Stimulated activated CD4-positive, alpha-beta T cell treated with anti-CD3 and anti-CD28 coated beads, Interleukin-2, amount 100 ng/mL, for 48 hours (primary cell): ENCODE data around the gene HBA1.
"Not testable (repeated sequence)": the region's sequence is repeated elsewhere in the genome, so short reads cannot be mapped to it uniquely, and the experiment has no call there.

Source experiments
- DNase-seq, 2 donors: peaks; one replicate each; pipeline ENCODE4 v3.0.0-alpha.2; 2020

The HBA1 gene

DNA sequence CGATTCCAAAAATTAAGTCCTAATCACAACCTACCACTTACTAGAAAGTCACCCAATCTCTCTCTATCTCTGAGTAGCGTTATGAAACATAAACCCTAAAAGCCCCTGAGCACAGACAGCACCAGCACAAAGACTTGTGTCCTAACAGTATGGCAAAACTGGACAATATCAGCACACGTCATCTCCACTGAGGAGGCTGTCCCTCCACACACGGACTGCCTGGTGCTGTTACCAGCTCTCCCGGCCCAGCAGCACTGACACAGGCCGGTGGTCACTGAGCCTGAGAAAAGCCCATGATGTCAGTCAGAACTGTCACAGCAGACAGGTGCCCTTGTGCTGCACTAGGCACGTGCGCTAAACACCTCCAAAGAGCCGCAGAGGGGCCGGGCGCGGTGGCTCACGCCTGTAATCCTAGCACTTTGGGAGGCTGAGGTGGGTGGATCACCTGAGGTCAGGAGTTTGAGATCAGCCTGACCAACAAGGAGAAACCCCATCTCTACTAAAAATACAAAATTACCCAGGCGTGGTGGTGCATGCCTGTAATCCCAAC lies 35.2 kb downstream of the HBA1 start:
- not testable (repeated sequence) for DNase-seq

DNA sequence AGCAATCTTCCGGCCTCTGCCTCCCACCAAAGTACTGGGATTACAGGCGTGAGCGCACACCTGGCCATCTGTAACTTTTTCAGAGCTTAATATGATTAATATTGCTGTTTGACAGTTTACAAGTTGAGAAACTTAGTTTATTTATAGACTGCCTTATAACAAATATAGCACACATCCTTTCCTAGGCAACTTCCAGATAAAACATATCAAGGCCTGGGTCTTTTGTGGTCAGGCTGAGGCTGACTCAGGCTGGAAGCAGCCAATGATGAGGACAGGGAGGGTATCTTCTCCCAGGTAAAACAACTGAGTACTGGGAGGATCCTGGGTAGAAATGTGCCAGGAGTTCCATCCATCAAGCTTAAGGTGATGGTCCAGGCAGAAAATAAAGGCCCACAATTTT lies 36.5 kb downstream of the HBA1 start:
- DNase-seq = no peak

DNA sequence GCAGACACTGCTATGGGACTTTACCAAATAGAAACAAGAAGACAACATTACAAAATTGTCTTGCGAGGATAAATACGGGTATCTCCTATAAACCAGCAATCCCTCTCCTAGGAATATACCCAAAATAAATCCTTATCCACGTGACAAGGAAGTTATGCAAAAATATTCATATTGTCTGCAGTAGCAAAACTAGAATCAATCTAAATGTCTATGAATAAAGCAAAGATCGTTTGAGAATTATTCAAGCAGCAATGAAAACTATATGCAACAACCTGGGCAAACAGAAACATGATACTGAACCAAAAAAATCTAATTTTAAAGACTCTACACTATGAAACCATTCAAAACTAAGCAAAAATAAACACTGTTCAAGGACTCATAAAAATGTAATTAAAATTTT lies 43.5 kb downstream of the HBA1 start:
- no peak for DNase-seq
